Dendritic cell treated with granulocyte-macrophage colony-stimulating factor and Interleukin-4, amounts not matched to agents 40 ng/mL and 50 ng/mL, for 4 days (primary cell): Measurements from ENCODE around the gene SETD4.

ENCODE experiments used
- H3K27ac Mint-ChIP-seq: one replicate; pipeline ENCODE4 v1.8.0; 2022; ENCODE audit warnings: mild to moderate bottlenecking, mixed read lengths
- H3K27me3 Mint-ChIP-seq: one replicate; pipeline ENCODE4 v1.8.0; 2022; ENCODE audit warnings: mild to moderate bottlenecking, mixed read lengths
- H3K36me3 Mint-ChIP-seq: one replicate; pipeline ENCODE4 v1.8.0; 2022; ENCODE audit warnings: low read depth, mixed read lengths
- H3K4me1 Mint-ChIP-seq: one replicate; pipeline ENCODE4 v1.8.0; 2022; ENCODE audit warnings: low read depth, mixed read lengths
- H3K4me3 Mint-ChIP-seq: one replicate; pipeline ENCODE4 v1.8.0; 2022; ENCODE audit warnings: mild to moderate bottlenecking, moderate library complexity, mixed read lengths
- H3K9me3 Mint-ChIP-seq: one replicate; pipeline ENCODE4 v1.8.0; 2022; ENCODE audit warnings: mixed read lengths
- intact Hi-C: fragments of 100-400 bp; cut with micrococcal nuclease; formaldehyde crosslinking; loops from one replicate; pipeline ENCODE4 v1.15.0; 2022

SETD4 gene

GRCh38 chr21:36048357-36048756, 12.0 kb downstream of the SETD4 start:
- H3K4me3 Mint-ChIP-seq, result no peak overlapping the region
- no peaks in the 10 kb centered on the region for H3K4me1 Mint-ChIP-seq
- no peak overlapping the region for H3K27ac Mint-ChIP-seq
- H3K9me3 Mint-ChIP-seq, result no peaks in the 10 kb centered on the region
- intact Hi-C loops, result no loop called here
- H3K27me3 Mint-ChIP-seq, result no peaks in the 10 kb centered on the region
- H3K36me3 Mint-ChIP-seq, result peaks cover 88% of the 10 kb centered on the region

- Mint-ChIP-seq H3K9me3 (no peaks in the 10 kb centered on the region), H3K4me3 (no peak overlapping the region), H3K36me3 (peaks cover 87% of the 10 kb centered on the region), H3K27ac (no peak overlapping the region), H3K4me1 (no peaks in the 10 kb centered on the region), H3K27me3 (no peaks in the 10 kb centered on the region)
- intact Hi-C loops, result no loop called here
These were observed 13.2 kb downstream of the SETD4 start for GRCh38 chr21:36047139-36047538.

- H3K36me3 Mint-ChIP-seq, result peaks cover 90% of the 10 kb centered on the region
- H3K9me3 Mint-ChIP-seq, result no peaks in the 10 kb centered on the region
- no peaks in the 10 kb centered on the region for H3K4me1 Mint-ChIP-seq
- intact Hi-C loops, result no loop called here
- H3K27me3 Mint-ChIP-seq, result no peaks in the 10 kb centered on the region
- no peak overlapping the region for H3K27ac Mint-ChIP-seq
- no peak overlapping the region for H3K4me3 Mint-ChIP-seq
These were observed 14.3 kb downstream of the SETD4 start for GRCh38 chr21:36045993-36046392.

- peaks cover 87% of the 10 kb centered on the region for H3K36me3 Mint-ChIP-seq
- H3K27me3 Mint-ChIP-seq, result no peaks in the 10 kb centered on the region
- no peak overlapping the region for H3K27ac Mint-ChIP-seq
- no peaks in the 10 kb centered on the region for H3K9me3 Mint-ChIP-seq
- intact Hi-C loops, result loop anchor here (5.0 kb wide), 1 partner anchor 68 kb away; no protein-coding TSS in a partner anchor
- H3K4me1 Mint-ChIP-seq, result no peaks in the 10 kb centered on the region
- H3K4me3 Mint-ChIP-seq, result no peak overlapping the region
These were observed 16.3 kb downstream of the SETD4 start for GRCh38 chr21:36044056-36044455.

GRCh38 chr21:36041910-36042309, 18.4 kb downstream of the SETD4 start:
- Mint-ChIP-seq H3K36me3 (peaks cover 85% of the 10 kb centered on the region), H3K4me3 (no peak overlapping the region), H3K27me3 (no peaks in the 10 kb centered on the region), H3K4me1 (no peaks in the 10 kb centered on the region), H3K27ac (no peak overlapping the region), H3K9me3 (no peaks in the 10 kb centered on the region)
- intact Hi-C loops, result loop anchor here (5.0 kb wide), 1 partner anchor 70 kb away; no protein-coding TSS in a partner anchor

GRCh38 chr21:36040389-36040788, 19.9 kb downstream of the SETD4 start:
- Mint-ChIP-seq H3K4me1 (no peaks in the 10 kb centered on the region), H3K4me3 (no peak overlapping the region), H3K9me3 (no peaks in the 10 kb centered on the region), H3K27ac (no peak overlapping the region), H3K27me3 (no peaks in the 10 kb centered on the region), H3K36me3 (peaks cover 88% of the 10 kb centered on the region)
- intact Hi-C loops, result loop anchor here (5.0 kb wide), 1 partner anchor 72 kb away; no protein-coding TSS in a partner anchor

GRCh38 chr21:36039861-36040260, 20.5 kb downstream of the SETD4 start:
- Mint-ChIP-seq H3K4me3 (no peak overlapping the region), H3K4me1 (no peaks in the 10 kb centered on the region), H3K36me3 (peaks cover 88% of the 10 kb centered on the region), H3K27me3 (no peaks in the 10 kb centered on the region), H3K9me3 (no peaks in the 10 kb centered on the region), H3K27ac (no peak overlapping the region)
- intact Hi-C loops, result loop anchor here (5.0 kb wide), 1 partner anchor 72 kb away; no protein-coding TSS in a partner anchor

GRCh38 chr21:36038701-36039497, 21.4 kb downstream of the SETD4 start:
- intact Hi-C loops, result no loop called here
- Mint-ChIP-seq H3K27me3 (no peaks in the 10 kb centered on the region), H3K4me1 (no peaks in the 10 kb centered on the region), H3K4me3 (no peak overlapping the region), H3K36me3 (peaks cover 88% of the 10 kb centered on the region), H3K9me3 (no peaks in the 10 kb centered on the region), H3K27ac (no peak overlapping the region)

- no peaks in the 10 kb centered on the region for H3K9me3 Mint-ChIP-seq
- no peak overlapping the region for H3K27ac Mint-ChIP-seq
- intact Hi-C loops, result no loop called here
- peaks cover 61% of the 10 kb centered on the region for H3K36me3 Mint-ChIP-seq
- H3K27me3 Mint-ChIP-seq, result no peaks in the 10 kb centered on the region
- no peaks in the 10 kb centered on the region for H3K4me1 Mint-ChIP-seq
- no peak overlapping the region for H3K4me3 Mint-ChIP-seq
These were observed 24.9 kb downstream of the SETD4 start for GRCh38 chr21:36035381-36035791.

- Mint-ChIP-seq H3K27me3 (no peaks in the 10 kb centered on the region), H3K4me3 (no peak overlapping the region), H3K27ac (no peak overlapping the region), H3K9me3 (no peaks in the 10 kb centered on the region), H3K4me1 (no peaks in the 10 kb centered on the region), H3K36me3 (peaks cover 51% of the 10 kb centered on the region)
- intact Hi-C loops, result no loop called here
These were observed 26.0 kb downstream of the SETD4 start for GRCh38 chr21:36034211-36034913.

GRCh38 chr21:36032647-36033406, 27.5 kb downstream of the SETD4 start:
- no peak overlapping the region for H3K27ac Mint-ChIP-seq
- peaks cover 4% of the 10 kb centered on the region for H3K27me3 Mint-ChIP-seq
- H3K9me3 Mint-ChIP-seq, result no peaks in the 10 kb centered on the region
- intact Hi-C loops, result no loop called here
- H3K36me3 Mint-ChIP-seq, result peaks cover 36% of the 10 kb centered on the region
- peaks cover 5% of the 10 kb centered on the region for H3K4me1 Mint-ChIP-seq
- no peak overlapping the region for H3K4me3 Mint-ChIP-seq

GRCh38 chr21:36030581-36031189, 29.6 kb downstream of the SETD4 start:
- H3K4me1 Mint-ChIP-seq, result peaks cover 5% of the 10 kb centered on the region
- H3K9me3 Mint-ChIP-seq, result no peaks in the 10 kb centered on the region
- H3K36me3 Mint-ChIP-seq, result peaks cover 17% of the 10 kb centered on the region
- intact Hi-C loops, result no loop called here
- H3K27ac Mint-ChIP-seq, result no peak overlapping the region
- H3K27me3 Mint-ChIP-seq, result peaks cover 4% of the 10 kb centered on the region
- no peak overlapping the region for H3K4me3 Mint-ChIP-seq

GRCh38 chr21:36029309-36029708, 31.0 kb downstream of the SETD4 start:
- Mint-ChIP-seq H3K36me3 (peaks cover 3% of the 10 kb centered on the region), H3K4me1 (peaks cover 5% of the 10 kb centered on the region), H3K9me3 (no peaks in the 10 kb centered on the region), H3K27ac (no peak overlapping the region), H3K27me3 (peaks cover 4% of the 10 kb centered on the region), H3K4me3 (no peak overlapping the region)
- intact Hi-C loops, result loop anchor here (2.0 to 5.0 kb wide), 3 partner anchors 517 to 1337 kb away; no protein-coding TSS in a partner anchor
